Measurements from ENCODE around the gene TARBP1.

DNA sequence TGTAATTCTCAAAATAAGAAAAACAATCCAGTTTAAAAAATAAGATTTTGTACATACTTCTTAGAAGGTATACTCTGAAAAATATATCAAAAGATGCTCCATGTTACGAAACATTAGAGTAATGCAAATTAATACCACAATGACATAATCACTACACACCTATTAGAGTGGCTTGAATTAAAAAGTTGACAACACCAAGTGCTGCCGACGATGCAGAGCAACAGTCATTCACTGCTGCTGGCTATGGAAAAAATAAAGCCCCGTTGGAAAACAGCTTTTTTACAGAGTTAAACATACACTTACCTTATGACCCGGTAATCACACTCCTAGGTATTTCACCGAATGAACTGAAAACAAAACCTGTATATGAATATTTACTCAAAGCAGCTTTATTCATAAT, 90.9 kb downstream of the TARBP1 start:
- TF ChIP-seq, protein P1, sequence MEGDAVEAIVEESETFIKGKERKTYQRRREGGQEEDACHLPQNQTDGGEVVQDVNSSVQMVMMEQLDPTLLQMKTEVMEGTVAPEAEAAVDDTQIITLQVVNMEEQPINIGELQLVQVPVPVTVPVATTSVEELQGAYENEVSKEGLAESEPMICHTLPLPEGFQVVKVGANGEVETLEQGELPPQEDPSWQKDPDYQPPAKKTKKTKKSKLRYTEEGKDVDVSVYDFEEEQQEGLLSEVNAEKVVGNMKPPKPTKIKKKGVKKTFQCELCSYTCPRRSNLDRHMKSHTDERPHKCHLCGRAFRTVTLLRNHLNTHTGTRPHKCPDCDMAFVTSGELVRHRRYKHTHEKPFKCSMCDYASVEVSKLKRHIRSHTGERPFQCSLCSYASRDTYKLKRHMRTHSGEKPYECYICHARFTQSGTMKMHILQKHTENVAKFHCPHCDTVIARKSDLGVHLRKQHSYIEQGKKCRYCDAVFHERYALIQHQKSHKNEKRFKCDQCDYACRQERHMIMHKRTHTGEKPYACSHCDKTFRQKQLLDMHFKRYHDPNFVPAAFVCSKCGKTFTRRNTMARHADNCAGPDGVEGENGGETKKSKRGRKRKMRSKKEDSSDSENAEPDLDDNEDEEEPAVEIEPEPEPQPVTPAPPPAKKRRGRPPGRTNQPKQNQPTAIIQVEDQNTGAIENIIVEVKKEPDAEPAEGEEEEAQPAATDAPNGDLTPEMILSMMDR (IDR thresholded peaks at IDR 0.05) = no peak
- TF ChIP-seq EP300 (IDR thresholded peaks at IDR 0.05) (no peak), POLR2A (IDR thresholded peaks at IDR 0.05) (no peak)

All from tibial nerve (tissue), 4 donors.